Muscle layer of duodenum (tissue), 2 donors: ENCODE results near the gene MNT.

Source experiments
- H3K27ac ChIP-seq: one replicate; pipeline ENCODE4 v1.7.0; 2013; ENCODE audit warnings: mild to moderate bottlenecking, low read length
- H3K27me3 ChIP-seq: one replicate; pipeline ENCODE4 v1.7.0; 2013; ENCODE audit warnings: low read depth, mild to moderate bottlenecking, control low read depth, low read length
- H3K36me3 ChIP-seq, 2 donors: one replicate each; pipeline ENCODE4 v1.7.0; 2013; ENCODE audit warnings: low read length in 2 of 2, control low read depth in 1 of 2, mild to moderate bottlenecking in 1 of 2; ENCODE audit not compliant: insufficient read depth in 2 of 2, control insufficient read depth in 1 of 2
- H3K4me1 ChIP-seq, 2 donors: one replicate each; pipeline ENCODE4 v1.7.0; 2013; ENCODE audit warnings: low read length in 2 of 2, mild to moderate bottlenecking in 2 of 2, control low read depth in 1 of 2, moderate library complexity in 1 of 2; ENCODE audit not compliant: insufficient read depth in 2 of 2, control insufficient read depth in 1 of 2
- H3K4me3 ChIP-seq, 2 donors: one replicate each; pipeline ENCODE4 v1.7.0; 2013; ENCODE audit warnings: low read length in 2 of 2, low read depth in 1 of 2, mild to moderate bottlenecking in 1 of 2
- H3K9me3 ChIP-seq, 2 donors: one replicate each; pipeline ENCODE4 v1.7.0; 2013; ENCODE audit warnings: low read length in 2 of 2, control low read depth in 1 of 2, mild to moderate bottlenecking in 1 of 2; ENCODE audit not compliant: control insufficient read depth in 1 of 2
- donor health status: healthy.

The MNT gene

DNA sequence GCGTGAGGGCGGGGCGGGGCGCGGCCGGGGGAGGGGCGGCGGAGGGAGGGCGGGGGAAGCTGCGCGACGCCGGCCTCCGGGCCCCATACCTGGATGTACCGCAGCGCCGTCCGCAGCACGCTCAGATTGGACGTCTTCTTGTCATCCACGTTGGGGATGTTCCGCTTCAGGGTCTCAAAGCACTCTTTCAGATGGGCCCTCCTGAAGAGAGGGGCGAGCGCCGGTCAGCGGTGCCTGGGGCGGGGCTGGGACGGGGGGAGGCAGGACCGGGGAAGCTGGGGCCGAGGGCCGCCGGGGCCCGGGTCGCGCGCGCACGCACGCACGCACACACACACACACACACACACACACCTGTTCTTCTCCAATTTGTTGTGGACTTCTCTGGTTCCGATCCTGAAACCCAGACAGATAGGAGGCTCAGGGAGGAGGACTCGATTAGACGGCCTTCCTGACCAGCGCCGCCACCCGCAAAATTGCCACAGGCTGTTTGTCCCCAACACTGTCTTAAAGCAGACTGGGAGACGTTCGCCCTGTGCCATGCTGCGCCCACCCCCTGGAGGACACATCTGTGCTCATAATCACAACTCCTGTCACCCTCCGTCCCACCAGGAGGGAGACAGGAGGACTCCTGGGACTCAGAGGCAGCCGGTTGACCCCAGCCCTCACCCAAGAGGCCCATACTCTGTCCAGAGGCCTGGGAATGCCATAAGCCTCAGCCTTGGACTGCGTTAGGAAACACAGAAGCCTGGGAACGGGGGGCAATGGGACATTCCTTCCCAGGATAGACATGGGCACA is 6.7 kb downstream of the MNT start:
- peak overlapping the region; percentile 75 for H3K27ac ChIP-seq
- H3K4me3 ChIP-seq = peak overlapping the region in 1 of 2 donors; percentile 53
- H3K9me3 ChIP-seq = no peaks in the 10 kb centered on the region
- peaks cover 52 to 67% of the 10 kb centered on the region in 2 donors for H3K4me1 ChIP-seq
- no peaks in the 10 kb centered on the region for H3K27me3 ChIP-seq
- peaks cover 0 to 8% of the 10 kb centered on the region in 2 donors for H3K36me3 ChIP-seq

GRCh38 chr17:2393174-2393953 is 7.5 kb downstream of the MNT start:
- Histone ChIP-seq H3K4me3 (peak overlapping the region; percentile 50 to 74), H3K27ac (peak overlapping the region; percentile 80), H3K27me3 (no peaks in the 10 kb centered on the region), H3K4me1 (peaks cover 49 to 63% of the 10 kb centered on the region in 2 donors), H3K9me3 (no peaks in the 10 kb centered on the region), H3K36me3 (peaks cover 0 to 6% of the 10 kb centered on the region in 2 donors)

DNA sequence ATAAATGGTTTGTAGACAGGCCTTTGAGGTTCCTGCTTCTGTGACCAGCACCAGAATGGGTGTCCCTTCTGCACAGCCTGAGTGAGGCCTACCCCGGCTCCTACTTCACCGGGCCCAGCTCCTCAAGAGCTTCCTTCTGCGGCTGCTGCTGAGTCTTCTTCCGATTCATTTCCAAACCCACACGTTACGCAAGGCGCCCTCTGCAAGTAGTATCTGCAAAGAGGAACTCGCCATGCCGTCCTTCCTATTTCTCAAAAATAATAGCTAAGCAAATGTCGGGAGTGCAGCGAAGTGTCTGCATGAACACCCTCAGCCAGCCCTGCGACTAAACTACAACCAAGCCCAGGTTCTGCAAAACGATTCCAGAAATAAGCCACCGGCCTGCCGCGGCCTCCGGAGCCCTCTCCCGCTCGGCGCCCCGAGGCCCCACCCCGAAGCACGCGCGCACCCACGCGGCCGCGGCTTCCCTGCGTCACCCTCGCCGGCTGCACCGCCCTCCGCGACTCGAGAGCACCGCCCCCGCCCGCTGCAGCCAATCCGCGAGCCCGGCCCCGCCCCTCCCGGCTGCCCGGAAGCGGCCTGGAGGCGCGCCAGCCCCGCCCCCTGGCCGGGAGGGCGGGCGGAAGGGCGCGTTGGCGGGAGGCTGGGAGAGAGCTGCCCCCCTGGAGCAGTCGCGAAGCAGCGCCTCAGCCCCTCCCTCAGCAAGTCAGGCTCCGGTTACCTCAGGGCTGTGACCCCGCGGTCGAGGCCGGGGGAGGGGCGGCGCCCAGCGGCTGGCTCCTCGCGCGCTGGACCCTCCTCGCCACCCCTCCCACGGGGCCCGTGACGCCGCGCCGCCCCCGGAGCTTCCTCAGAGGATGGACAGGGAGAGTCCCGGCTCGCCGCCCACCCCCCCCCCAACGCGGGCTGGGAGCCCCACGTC is 8.3 kb downstream of the MNT start:
- H3K4me1 ChIP-seq = peaks cover 41 to 55% of the 10 kb centered on the region in 2 donors
- no peaks in the 10 kb centered on the region for H3K27me3 ChIP-seq
- H3K36me3 ChIP-seq = peaks cover 5 to 10% of the 10 kb centered on the region in 2 donors
- peak overlapping the region; percentile 93 for H3K27ac ChIP-seq
- H3K9me3 ChIP-seq = no peaks in the 10 kb centered on the region
- H3K4me3 ChIP-seq = peak overlapping the region; percentile 43 to 74

DNA sequence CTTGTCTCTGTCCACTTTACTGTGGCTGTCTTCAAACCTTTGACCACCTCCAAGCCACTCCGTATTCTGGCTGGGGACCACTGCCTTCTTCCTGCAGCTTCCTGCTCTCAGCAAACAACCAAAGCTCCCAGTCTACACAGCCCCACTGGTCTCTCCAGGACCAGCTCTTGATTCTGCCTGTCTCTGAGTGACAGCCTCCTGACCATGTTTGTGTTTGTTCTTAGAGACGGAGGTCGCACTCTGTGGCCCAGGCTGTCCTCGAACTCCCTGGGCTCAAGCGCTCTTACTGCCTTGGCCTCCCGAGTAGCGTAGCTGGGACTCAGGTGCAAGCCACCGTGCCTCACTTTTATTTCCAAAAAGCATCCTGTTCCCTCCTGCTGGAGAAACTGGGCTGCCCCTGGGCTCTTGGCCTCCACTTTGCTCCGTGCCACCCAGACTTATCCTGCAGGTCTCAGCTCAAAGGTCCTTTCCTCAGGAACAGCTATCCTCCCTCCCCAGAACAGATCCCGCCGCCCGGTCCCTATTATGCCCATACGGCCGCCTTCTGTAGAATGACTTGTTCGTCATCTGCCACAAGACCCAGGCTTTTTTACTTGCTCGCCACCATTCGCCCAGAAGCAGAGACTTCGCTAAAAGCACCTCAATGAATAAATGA is 9.1 kb downstream of the MNT start:
- H3K4me3 ChIP-seq = peak overlapping the region; percentile 43 to 74
- H3K9me3 ChIP-seq = no peaks in the 10 kb centered on the region
- no peaks in the 10 kb centered on the region for H3K27me3 ChIP-seq
- peaks cover 5 to 18% of the 10 kb centered on the region in 2 donors for H3K36me3 ChIP-seq
- H3K27ac ChIP-seq = peak overlapping the region; percentile 93
- peaks cover 36 to 51% of the 10 kb centered on the region in 2 donors for H3K4me1 ChIP-seq

- peaks cover 11 to 27% of the 10 kb centered on the region in 2 donors for H3K36me3 ChIP-seq
- H3K27ac ChIP-seq = peak overlapping the region; percentile 53
- peaks cover 26 to 44% of the 10 kb centered on the region in 2 donors for H3K4me1 ChIP-seq
- H3K4me3 ChIP-seq = no peak overlapping the region
- H3K27me3 ChIP-seq = no peaks in the 10 kb centered on the region
- no peaks in the 10 kb centered on the region for H3K9me3 ChIP-seq
Observed at GRCh38 chr17:2390199-2390836, 10.5 kb downstream of the MNT start.

GRCh38 chr17:2388683-2389055 is 12.2 kb downstream of the MNT start:
- H3K9me3 ChIP-seq = no peaks in the 10 kb centered on the region
- H3K36me3 ChIP-seq = peaks cover 11 to 28% of the 10 kb centered on the region in 2 donors
- H3K27ac ChIP-seq = no peak overlapping the region
- no peaks in the 10 kb centered on the region for H3K27me3 ChIP-seq
- peaks cover 25 to 33% of the 10 kb centered on the region in 2 donors for H3K4me1 ChIP-seq
- H3K4me3 ChIP-seq = no peak overlapping the region

- Histone ChIP-seq H3K4me1 (peaks cover 25 to 33% of the 10 kb centered on the region in 2 donors), H3K9me3 (no peaks in the 10 kb centered on the region), H3K36me3 (peaks cover 11 to 25% of the 10 kb centered on the region in 2 donors), H3K4me3 (no peak overlapping the region), H3K27me3 (no peaks in the 10 kb centered on the region), H3K27ac (no peak overlapping the region)
Observed at GRCh38 chr17:2388020-2388682, 12.7 kb downstream of the MNT start.

DNA sequence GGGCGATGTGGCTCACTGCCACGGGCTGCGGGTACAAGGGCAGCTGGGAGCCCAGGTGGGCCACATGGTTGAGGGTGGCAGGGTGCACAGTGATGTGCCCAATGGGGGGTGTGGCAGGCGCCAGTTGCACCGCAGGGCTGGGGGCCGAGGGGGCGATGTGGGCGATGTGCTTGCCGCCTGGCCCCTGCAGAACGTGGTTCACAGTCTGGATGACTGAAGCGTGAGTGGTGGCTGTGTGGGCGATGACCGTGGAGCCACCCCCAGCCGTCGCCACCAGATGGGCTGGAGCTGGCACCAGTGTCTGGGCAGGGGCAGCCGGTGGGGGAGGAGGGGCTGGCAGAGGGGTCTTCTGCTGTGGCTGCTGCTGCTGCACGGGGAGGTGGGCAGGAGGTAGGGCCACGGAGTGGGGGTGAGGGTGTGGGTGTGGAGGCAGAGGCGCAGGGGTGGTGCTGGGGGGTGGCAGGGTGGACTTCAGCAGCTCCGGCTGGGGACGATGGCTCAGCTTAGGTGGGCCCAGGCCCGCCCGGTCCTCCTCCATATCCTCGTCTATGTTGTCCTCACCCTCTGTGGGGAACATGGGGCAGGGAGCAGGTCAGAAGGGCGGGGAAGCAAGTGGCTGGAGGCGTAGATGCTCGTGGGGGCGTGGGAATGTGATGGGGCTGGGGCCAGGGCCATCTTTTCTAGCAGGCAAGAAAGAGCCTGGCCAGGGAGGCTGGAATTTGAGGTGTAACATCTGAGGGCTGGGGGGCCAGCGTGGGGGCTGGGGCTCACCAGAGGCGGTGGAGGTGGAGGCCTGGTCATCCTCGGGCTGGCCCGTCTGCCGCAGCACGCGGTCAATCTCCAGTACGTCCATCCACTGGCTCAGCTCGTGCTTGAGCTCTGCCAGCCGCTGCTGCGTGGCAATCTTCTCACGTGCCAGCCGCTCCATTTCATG is 13.5 kb downstream of the MNT start:
- Histone ChIP-seq H3K4me1 (peaks cover 25 to 38% of the 10 kb centered on the region in 2 donors), H3K9me3 (no peaks in the 10 kb centered on the region)

DNA sequence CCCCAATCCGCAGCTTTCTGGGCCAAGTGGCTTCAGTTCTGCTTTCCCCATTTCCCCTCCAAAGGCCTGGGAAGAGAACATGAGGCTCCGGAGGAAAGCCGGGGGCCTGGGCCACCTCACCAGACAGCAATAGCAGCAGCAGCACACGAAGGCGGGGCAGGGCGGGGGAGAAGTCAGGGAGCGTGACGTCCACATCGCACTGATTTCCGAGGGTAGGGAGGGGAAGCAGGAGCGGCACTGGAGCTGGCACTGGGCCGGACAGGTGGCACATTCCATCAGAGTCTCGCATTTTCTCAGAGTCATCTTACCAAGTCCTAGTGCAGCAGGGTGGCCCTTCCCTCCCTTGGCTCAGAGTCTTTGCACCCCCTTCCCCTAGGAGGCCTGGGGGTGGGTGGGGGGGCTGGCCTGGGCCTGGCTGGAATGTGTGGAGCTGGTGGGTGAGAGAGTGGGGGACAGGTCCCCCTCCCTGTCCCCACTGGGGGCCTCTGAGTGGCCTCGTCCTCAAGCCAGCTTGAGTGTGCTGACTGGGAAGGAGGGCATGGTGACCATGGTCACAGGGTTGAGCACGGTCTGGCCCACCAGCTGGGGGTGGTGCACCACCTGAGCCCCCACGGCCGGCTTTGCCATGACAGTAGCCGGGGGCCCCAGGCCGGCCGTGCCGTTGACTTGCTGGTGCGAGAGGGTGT is 14.3 kb downstream of the MNT start:
- H3K9me3 ChIP-seq = no peaks in the 10 kb centered on the region
- H3K27ac ChIP-seq = no peak overlapping the region
- H3K4me3 ChIP-seq = no peak overlapping the region
- peaks cover 12 to 23% of the 10 kb centered on the region in 2 donors for H3K36me3 ChIP-seq
- peaks cover 21 to 36% of the 10 kb centered on the region in 2 donors for H3K4me1 ChIP-seq
- H3K27me3 ChIP-seq = no peaks in the 10 kb centered on the region

More for the DNA sequence above, 13.5 kb downstream of the MNT start:
- peaks cover 11 to 23% of the 10 kb centered on the region in 2 donors for H3K36me3 ChIP-seq
- H3K4me3 ChIP-seq = no peak overlapping the region
- no peaks in the 10 kb centered on the region for H3K27me3 ChIP-seq
- H3K27ac ChIP-seq = no peak overlapping the region
